Transverse colon (tissue), 3 donors: ENCODE results near the gene FGGY.

Experiments used
- CTCF ChIP-seq, 5 experiments: fragments of 200-600 bp in 3 of 5; fragments of 450-650 bp in 2 of 5; sonication (generic) in 3 of 5; IDR thresholded peaks; 1 replicate in 2 of 5; 2 replicates in 3 of 5; pipeline ENCODE4 v1.5.1; 2016 to 2017; ENCODE audit warnings: antibody characterized with exemption in 5 of 5, inconsistent platforms in 3 of 5, mild to moderate bottlenecking in 2 of 5, moderate library complexity in 1 of 5
- POLR2A ChIP-seq: fragments of 450-650 bp; IDR thresholded peaks from one replicate; pipeline ENCODE4 v1.6.1; 2016; ENCODE audit warnings: antibody characterized with exemption, mild to moderate bottlenecking, moderate library complexity

- TF ChIP-seq CTCF (IDR thresholded peaks at IDR 0.05) (no peak), POLR2A (no peak)
These were observed 181.0 kb downstream of the FGGY start for GRCh38 chr1:59477867-59478266.
